GM18507 (cell line): Measurements from ENCODE around the gene GGA1.
"Not testable (repeated sequence)": the region's sequence is repeated elsewhere in the genome, so short reads cannot be mapped to it uniquely, and the experiment has no call there.

ENCODE experiments used
- DNase-seq: peaks from one replicate; pipeline ENCODE4 v3.0.0; 2011; ENCODE audit warnings: low read depth; ENCODE audit not compliant: insufficient read length; ENCODE audit errors: extremely low spot score
- FAIRE-seq: peaks from 2 replicates; lab custom pipeline; 2011; peaks lifted over from hg19 to GRCh38; lab: Jason Lieb, UNC

The GGA1 gene

DNA sequence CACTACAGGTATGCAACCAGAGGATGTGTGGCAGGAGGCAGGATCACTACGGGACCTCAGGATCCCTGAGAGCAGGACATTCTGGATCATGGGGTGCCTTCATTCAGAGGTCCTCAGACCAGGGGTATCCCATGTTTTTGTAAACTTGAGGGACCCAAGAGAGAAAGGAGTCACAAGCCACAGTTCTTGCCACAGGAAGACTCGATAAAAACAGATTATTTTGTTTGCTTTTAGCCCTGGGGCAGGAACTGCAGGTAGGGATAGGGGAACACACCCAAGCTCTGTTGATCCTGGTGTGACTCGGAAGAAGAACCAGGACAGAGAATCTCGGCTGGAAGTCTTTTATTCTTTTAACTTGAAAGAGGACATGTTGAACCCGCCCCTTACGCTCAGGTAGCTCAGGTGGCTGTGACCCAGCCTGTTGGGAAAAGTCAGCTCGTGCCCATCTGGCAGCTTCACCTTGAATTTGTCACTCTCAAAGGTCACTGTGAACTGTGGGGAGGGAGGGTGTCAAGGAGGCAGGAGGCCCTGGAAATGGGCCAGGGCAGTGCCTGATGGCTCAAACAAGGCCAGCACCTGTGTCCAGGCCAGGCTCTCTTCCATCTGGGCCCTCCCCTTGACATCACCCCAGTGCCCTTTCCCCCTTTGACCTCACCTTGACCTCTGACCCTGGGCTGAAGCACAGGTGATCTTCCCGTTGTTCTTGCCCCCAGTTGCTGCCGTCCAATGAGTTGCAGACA, 38.5 kb upstream of the GGA1 start:
- no peak for DNase-seq
- no peak for FAIRE-seq

GRCh38 chr22:37570661-37570976, 38.0 kb upstream of the GGA1 start:
- DNase-seq, result no peak
- no peak for FAIRE-seq

- no peak for DNase-seq
- FAIRE-seq, result no peak
Measured at GRCh38 chr22:37571258-37571991, 37.2 kb upstream of the GGA1 start.

DNA sequence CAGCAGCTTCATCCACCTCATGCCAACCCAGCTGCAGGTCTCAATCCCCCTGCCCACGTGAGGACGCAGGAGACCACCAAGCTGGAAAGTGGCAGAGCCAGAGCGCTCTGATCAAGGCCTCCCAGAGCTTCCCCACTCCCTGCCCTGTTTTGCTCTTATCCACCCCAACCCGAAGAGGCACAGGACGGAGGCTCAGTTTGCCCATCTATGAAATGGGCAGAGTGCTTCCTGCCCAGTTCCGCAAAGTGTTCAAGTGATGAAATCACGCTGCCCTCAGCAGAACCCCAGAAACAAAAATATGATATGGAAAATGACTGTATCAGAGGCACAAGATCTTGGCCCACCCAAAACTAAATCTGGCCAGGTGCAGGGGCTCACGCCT, 36.7 kb upstream of the GGA1 start:
- FAIRE-seq, result no peak
- no peak for DNase-seq

GRCh38 chr22:37575490-37576003, 33.1 kb upstream of the GGA1 start:
- FAIRE-seq (no peak), DNase-seq (no peak)

DNA sequence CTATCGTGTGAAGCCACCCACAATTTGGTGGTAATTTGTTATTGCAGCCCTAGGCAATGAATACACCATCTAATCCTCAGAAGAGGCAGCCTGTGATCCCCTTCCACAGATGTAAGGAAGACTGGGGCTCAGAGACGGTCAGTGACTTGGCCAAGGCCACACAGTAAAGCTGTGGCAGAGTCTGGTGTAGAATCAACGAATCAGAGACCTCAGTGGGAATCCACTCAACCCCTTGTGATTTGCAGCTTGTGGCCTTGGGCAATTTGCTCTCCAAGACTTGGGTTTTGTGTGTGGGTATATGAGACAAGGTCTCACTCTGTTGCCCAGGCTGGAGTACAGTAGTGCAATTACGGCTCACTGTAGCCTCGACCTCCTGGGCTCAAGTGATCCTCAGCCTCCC, 30.6 kb upstream of the GGA1 start:
- FAIRE-seq (no peak), DNase-seq (no peak)

- no peak for FAIRE-seq
- DNase-seq, result no peak
Measured at GRCh38 chr22:37581504-37581903, 27.1 kb upstream of the GGA1 start.

DNA sequence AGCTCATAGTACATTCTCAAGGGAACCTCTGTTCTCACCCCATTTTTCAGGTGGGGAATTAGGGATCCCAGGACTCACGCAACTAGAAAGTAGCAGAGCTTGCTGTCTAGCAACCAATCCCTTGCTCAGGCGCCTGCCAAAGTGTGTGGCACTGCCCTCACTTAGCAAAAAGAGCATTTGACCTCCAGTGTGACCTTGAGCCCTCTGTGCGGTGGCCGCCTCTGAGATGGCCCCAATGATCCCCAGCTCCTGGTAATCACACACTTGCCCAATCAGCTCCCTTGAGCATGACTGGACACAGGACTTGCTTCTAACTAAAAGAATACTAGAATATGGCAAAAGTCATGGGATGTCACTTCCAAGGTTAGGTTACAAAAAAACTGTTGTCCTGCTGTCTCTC, 26.1 kb upstream of the GGA1 start:
- DNase-seq (no peak), FAIRE-seq (no peak)

GRCh38 chr22:37588546-37589215, 20.0 kb upstream of the GGA1 start:
- DNase-seq, result no peak
- no peak for FAIRE-seq

GRCh38 chr22:37589636-37590035, 19.0 kb upstream of the GGA1 start:
- FAIRE-seq (no peak), DNase-seq (no peak)

- not testable (repeated sequence) for FAIRE-seq, DNase-seq
Measured at GRCh38 chr22:37591081-37591480, 17.6 kb upstream of the GGA1 start.

- FAIRE-seq (no peak), DNase-seq (no peak)
Measured at GRCh38 chr22:37591823-37592404, 16.7 kb upstream of the GGA1 start.

DNA sequence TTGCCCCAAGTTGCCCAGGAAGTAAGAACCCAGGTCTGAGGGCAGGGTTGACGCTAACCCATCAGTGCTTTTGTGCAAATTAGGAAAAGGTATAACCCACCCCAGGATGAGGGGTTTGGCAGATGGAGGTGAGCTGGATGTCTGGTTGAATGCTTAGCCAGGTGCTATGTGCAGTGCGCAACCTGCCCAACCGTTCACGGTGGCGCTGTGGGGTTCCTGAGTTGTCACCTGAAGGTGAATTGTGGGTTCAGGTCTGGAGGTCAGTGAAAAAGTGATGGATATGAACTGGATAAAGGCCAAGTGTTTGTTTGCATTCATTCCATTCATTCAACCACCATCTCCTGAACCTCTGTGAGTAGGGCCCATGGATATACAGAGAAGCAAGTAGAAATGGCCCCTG, 14.4 kb upstream of the GGA1 start:
- no peak for DNase-seq
- no peak for FAIRE-seq

DNA sequence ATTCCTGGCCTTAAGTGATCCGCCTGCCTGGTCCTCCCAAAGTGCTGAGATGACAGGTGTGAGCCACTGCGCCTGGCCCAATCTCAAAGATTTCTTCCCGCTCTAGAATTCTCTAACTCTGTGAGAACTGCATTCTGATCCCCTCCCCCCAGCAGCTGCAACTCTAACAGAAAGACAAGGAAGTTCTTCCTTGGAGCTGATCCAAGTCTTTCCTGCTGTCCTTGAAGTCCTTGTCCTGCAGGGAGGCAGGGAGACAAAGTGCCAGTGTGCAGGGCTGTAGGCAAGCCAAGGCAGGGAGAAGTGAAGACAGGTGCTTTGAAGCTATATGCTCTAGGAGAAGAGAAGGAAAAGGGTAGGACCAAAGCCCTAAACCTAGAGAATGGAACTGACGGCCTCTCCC, 9.5 kb upstream of the GGA1 start:
- DNase-seq, result no peak
- FAIRE-seq, result no peak

DNA sequence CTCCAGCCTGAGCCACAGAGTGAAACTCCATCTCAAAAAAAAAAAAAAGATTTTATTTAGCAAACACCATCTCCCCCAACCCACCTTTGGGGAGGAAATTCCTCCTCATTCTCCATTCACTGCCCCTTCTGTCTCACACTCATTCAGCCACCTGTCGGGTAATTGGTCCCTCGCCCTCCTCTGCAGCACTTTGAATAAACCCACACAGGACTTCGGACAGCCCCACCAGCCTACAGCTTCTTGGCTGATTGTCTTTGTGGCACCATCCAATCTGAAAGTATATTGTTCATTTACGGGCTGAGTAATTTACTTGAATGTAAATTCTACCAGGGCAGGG, 7.5 kb upstream of the GGA1 start:
- FAIRE-seq, result no peak

DNA sequence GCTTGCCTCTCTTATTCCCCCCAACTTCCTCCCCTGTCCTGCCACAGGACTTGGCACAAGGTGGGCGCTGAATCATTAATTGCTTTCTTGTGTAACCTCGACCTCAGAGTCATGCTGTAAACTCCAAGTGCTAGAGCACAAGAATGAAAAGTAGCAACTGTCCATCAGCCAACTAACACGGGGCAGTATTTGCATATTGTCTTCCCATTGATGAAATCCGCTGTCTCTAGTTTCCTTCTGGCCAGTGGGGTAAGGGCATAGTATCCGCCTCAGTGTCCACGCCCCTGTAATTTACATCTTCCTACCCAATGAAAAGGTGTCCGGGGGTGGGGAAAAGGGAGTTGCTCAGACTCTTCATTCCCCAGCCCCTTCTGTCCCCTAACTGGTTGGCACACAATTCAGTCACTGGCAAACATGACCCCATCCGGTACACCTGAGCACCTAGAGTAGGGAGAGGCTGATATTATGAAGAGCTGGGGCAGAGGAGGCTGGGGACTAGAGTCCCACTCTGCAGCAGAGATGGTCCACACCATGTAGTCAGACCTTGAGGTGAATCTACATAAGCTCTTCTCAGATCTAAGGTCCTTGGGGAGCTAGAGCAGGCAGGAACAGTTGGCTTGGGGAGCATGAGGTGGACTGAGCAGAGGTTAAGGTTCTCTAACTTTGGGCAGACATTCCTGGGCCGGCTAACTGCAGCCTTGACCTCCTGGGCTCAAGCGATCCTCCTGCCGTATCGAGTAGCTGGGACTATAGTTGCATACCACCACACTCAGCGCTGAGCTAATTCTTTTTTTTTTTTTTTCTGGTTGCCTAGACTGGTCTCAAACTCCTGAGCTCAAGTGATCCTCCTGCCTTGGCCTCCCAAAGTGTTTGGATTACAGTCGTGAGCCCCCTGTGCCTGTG, 6.8 kb upstream of the GGA1 start:
- DNase-seq, result no peak
- no peak for FAIRE-seq

More for the DNA sequence above, 7.5 kb upstream of the GGA1 start:
- DNase-seq, result no peak

GRCh38 chr22:37602546-37603277, 5.9 kb upstream of the GGA1 start:
- DNase-seq, FAIRE-seq: not testable (repeated sequence)

DNA sequence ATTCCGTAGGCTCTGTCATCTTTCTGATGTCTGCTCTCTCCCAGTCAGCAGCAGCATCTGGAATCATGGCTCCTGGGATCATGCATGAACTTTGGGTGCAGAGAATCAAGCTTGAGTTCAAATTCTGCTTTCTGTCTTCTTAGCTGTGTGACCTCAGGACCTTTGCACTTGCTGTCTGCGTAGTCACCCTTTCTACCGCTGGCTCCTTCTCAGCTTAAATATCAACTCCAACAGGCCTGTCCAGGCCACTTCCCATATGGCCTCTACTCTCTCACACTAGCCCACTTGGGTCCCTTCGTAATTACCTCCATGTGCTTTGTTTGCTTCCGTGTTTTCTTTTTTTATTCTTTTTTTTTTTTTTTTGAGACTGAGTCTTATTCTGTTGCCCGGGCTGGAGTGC, 4.6 kb upstream of the GGA1 start:
- no peak for DNase-seq
- FAIRE-seq, result no peak

DNA sequence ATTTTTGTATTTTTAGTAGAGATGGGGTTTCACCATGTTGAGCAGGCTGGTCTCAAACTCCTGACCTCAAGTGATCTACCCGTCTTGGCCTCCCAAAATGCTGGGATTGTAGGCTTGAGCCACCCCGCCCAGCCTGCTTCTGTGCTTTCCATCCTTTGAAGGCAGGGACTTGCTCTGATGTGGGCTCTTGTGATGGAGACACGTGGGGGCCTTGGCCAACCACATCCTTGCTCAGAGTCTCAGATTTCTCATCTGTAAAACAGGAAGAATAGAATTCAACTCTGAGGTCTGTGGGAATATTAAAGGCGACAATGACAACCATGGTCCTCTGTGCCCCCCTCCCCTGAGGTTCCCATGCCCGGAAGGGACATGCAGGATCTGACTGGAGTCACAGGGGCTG, 3.8 kb upstream of the GGA1 start:
- FAIRE-seq (no peak), DNase-seq (no peak)
